GM13976 (cell line): ENCODE measurements around the gene GFI1.

ENCODE experiments used
- DNase-seq: peaks from one replicate; pipeline ENCODE4 v3.0.0; 2012; ENCODE audit warnings: low spot score
- in situ Hi-C: fragments of 300-500 bp; cut with MboI; formaldehyde crosslinking; loops from one replicate; pipeline ENCODE4 v1.12.0; 2022; ENCODE audit warnings: low sequenced_read_pairs, mixed read lengths, inconsistent platforms; ENCODE audit not compliant: unreplicated experiment
- TF ChIP-seq, protein P1 (sequence below): IDR thresholded peaks from 2 replicates; pipeline ENCODE4 v1.5.1; 2012; ENCODE audit warnings: borderline replicate concordance, mild to moderate bottlenecking; ENCODE audit not compliant: insufficient read depth; ENCODE audit errors: extremely low read depth, missing control alignments, control extremely low read depth

Gene GFI1

DNA sequence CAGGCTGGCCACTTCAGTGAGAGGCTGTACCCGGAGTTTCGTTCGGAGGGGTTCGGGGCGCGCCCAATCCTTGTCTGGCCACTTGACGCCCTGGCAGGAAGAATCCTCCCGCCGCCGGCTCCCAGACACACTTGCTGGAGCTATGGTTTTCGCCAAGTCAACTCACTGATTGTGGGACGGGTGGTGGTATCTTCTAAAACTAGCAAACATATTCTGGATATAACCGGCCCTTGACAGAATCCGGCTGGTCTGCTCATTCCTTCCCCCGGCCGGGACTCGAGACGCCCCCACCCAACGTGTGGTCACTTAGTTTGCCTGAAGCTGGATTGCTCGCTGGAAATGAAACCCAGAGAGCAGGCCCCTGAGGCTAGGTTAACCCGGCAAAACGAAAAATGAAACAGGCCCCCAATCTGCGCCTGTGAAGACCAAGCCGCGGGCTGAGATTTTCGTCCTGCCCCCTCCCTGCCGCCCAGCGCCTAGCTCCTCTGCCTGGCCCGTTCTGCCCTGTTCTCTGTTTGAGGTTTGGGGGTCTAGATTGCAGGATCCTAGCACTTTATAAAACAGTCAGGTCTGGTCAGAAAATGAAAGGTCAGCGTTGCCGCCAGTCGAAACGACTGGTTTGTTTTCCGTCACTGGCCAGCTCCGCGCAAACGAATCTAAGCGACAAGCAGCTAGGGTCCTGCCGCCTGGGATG, 4.6 kb downstream of the GFI1 start:
- in situ Hi-C loops: no loop called here
- DNase-seq: peak; percentile 50
- TF ChIP-seq, protein P1, sequence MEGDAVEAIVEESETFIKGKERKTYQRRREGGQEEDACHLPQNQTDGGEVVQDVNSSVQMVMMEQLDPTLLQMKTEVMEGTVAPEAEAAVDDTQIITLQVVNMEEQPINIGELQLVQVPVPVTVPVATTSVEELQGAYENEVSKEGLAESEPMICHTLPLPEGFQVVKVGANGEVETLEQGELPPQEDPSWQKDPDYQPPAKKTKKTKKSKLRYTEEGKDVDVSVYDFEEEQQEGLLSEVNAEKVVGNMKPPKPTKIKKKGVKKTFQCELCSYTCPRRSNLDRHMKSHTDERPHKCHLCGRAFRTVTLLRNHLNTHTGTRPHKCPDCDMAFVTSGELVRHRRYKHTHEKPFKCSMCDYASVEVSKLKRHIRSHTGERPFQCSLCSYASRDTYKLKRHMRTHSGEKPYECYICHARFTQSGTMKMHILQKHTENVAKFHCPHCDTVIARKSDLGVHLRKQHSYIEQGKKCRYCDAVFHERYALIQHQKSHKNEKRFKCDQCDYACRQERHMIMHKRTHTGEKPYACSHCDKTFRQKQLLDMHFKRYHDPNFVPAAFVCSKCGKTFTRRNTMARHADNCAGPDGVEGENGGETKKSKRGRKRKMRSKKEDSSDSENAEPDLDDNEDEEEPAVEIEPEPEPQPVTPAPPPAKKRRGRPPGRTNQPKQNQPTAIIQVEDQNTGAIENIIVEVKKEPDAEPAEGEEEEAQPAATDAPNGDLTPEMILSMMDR: no peak

DNA sequence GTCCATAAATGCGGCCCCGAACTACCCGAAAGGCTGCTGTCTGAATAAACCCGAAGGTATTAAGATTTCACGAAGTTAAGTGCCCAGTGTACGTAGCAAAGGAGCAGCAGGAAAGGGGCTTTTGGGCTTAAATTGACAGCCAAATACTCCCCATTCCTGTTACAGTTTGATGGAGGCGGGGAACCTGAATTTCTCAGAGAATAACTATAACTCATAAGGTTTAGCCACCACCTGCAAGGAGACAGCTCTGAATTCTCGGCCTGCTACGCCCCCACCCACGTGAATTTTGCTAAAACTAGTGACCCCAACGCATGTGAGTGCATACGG, 5.2 kb downstream of the GFI1 start:
- in situ Hi-C loops: no loop called here
- TF ChIP-seq, protein P1: no peak

DNA sequence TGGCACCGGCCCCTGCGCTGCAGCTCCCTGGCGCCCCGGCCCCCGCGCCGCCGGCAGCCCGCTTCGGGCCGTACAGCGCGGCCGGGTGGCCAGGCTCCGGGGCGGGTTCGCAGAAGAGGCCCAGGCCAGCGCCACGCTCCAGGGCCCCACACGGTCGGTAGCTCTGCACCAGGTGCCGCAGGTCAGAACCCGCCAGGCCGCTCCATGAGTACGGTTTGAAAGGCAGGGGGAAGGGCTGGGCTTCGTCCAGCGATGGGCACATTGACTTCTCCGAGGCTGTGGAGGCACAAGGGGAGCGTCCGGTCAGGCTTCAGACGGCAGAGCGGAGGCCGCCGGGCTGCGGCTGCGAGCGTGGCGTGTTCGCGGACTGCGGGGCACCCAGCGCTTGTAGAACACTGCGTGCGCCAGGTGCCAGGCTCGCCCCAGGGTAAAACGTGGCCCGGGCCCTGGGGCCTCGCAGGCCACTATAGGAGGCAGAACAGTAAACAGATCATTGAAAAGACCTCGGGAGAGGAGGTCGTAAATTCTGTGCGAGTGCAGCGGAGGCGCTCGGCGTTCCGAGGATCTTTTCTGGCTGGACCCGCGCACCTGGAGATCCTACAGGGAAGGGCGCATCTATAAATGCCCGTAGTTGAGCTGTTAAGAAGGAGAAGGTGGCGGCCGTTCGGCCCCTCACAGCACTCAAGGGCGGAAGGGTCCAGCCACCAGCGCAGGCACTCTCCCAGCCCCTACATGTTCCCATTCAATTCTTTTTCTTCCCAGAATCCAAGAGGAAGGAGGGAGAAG, 5.7 kb downstream of the GFI1 start:
- in situ Hi-C loops: no loop called here
- no peak for DNase-seq
- TF ChIP-seq, protein P1: no peak

More for the DNA sequence above, 5.2 kb downstream of the GFI1 start:
- DNase-seq: no peak

DNA sequence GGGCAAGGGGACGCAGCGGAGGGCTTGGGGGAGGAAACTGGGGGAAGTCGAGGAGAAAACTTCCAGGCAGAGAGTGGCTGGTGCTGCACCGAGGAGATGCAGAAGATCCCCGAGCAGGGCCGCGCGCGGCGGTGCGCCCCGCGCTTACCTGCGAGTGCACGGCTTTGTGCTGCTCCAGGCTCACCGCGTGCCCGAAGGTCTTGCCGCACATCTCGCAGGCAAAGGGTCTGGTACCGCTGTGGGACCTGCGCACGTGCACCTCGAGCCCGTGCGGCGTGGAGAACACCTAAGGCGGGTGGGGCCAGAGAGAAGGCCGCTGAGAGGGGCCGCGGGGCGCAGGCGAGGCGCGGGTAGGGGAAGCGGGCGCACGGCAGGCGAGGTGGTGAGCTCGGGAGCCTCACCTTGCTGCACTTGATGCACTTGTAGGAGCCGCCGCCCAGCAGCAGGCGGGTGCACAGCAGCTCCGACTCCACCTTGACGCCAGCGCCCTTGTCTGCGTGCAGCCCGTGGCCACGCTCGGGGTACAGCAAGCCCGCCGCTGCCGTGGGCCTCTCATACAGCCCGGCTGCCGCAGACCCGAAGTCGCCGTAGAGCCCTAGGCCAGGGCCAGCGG, 6.4 kb downstream of the GFI1 start:
- in situ Hi-C loops: no loop called here
- TF ChIP-seq, protein P1: no peak
- no peak for DNase-seq

DNA sequence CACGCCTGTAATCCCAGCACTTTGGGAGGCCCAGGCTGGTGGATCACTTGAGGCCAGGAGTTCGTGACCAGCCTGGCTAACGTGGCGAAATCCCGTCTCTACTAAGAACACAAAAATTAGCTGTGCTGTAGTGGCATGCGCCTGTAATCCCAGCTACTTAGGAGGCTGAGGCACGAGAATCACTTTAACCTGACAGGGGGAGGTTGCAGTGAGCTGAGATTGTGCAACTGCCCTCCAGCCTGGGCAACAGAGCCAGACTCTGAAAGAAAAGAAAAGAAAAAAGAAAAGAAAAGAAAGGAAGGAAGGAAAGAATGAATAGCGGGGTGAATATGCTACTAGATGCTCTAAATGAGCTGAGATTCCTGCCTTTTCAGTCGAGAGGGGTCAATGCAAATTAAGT, 7.1 kb downstream of the GFI1 start:
- in situ Hi-C loops: no loop called here
- no peak for DNase-seq
- TF ChIP-seq, protein P1: no peak

DNA sequence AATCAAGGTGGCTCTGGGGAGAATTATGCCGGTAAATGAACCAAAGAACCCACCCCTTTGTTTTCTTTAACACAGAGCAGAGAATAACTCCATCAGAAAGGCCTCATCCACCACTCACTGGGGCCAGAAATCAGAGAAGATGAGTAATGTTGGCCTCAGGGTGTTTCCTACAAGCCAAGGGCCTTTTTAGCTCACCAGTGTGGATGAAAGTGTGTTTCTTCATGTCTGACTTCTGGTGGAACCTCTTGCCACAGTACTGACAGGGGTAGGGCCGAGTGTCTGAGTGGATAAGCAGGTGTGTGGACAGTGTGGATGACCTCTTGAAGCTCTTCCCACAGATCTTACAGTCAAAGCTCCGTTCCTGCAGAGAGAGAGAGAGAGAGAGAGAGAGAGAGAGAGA, 8.3 kb downstream of the GFI1 start:
- in situ Hi-C loops: no loop called here
- no peak for DNase-seq
- TF ChIP-seq, protein P1: no peak
